GM12878 (cell line): Measurements from ENCODE around the gene ZNF48. TPM values are rescaled to one million over a fixed set of nuclear protein-coding genes. Genes with fewer than 3 reads are reported as not detected.

Experiments
- BCL3 ChIP-seq: IDR thresholded peaks from 2 replicates; pipeline ENCODE4 v1.6.1; 2011; ENCODE audit warnings: borderline replicate concordance, low read depth, mild to moderate bottlenecking, moderate library complexity, low read length; ENCODE audit not compliant: insufficient read depth, poor library complexity, severe bottlenecking
- CBFB ChIP-seq: IDR thresholded peaks from 2 replicates; pipeline ENCODE4 v1.6.1; 2016; ENCODE audit warnings: antibody characterized with exemption, low read depth
- CHD1 ChIP-seq: IDR thresholded peaks from 2 replicates; pipeline ENCODE4 v1.6.1; 2012; ENCODE audit warnings: low read depth, low read length, improper control_type of control experiment
- ETV6 ChIP-seq, 2 experiments: fragments of 450-650 bp in 1 of 2; IDR thresholded peaks in 1 of 2; conservative IDR thresholded peaks in 1 of 2; 2 replicates each; pipeline ENCODE4 v1.6.1; 2014; ENCODE audit warnings: antibody characterized with exemption in 1 of 2, borderline replicate concordance in 1 of 2, low read depth in 1 of 2, mild to moderate bottlenecking in 1 of 2, moderate library complexity in 1 of 2
- HCFC1 ChIP-seq: fragments of 150-350 bp; IDR thresholded peaks from 2 replicates; pipeline ENCODE4 v1.6.1; 2014; ENCODE audit warnings: low read length
- IKZF1 ChIP-seq: fragments of 450-650 bp; conservative IDR thresholded peaks from 2 replicates; pipeline ENCODE4 v1.6.1; 2017; ENCODE audit warnings: antibody characterized with exemption, mild to moderate bottlenecking
- MEF2B ChIP-seq: fragments of 450-650 bp; IDR thresholded peaks from 2 replicates; pipeline ENCODE4 v1.6.1; 2018; ENCODE audit warnings: mild to moderate bottlenecking, moderate library complexity; ENCODE audit not compliant: partially characterized antibody, poor library complexity, severe bottlenecking
- NBN ChIP-seq: fragments of 450-650 bp; IDR thresholded peaks from 2 replicates; pipeline ENCODE4 v1.6.1; 2016
- NFIC ChIP-seq: IDR thresholded peaks from 2 replicates; pipeline ENCODE4 v1.6.1; 2012; ENCODE audit warnings: low read depth, mild to moderate bottlenecking, inconsistent platforms, low read length, moderate library complexity
- PML ChIP-seq: IDR thresholded peaks from 2 replicates; pipeline ENCODE4 v1.6.1; 2012; ENCODE audit warnings: low read length, inconsistent platforms
- POU2F2 ChIP-seq: IDR thresholded peaks from 3 replicates; pipeline ENCODE4 v1.6.1; 2011; ENCODE audit warnings: low read depth, mild to moderate bottlenecking, low read length, borderline replicate concordance
- RFX5 ChIP-seq: IDR thresholded peaks from 2 replicates; pipeline ENCODE4 v1.6.1; 2011; ENCODE audit warnings: low read depth, low read length, improper control_type of control experiment
- ZBED1 ChIP-seq: IDR thresholded peaks from 2 replicates; pipeline ENCODE4 v1.6.1; 2016; ENCODE audit warnings: borderline replicate concordance
- ZBTB40 ChIP-seq: fragments of 450-650 bp; IDR thresholded peaks from 2 replicates; pipeline ENCODE4 v1.6.1; 2016; ENCODE audit warnings: mild to moderate bottlenecking, moderate library complexity, borderline replicate concordance
- ZNF24 ChIP-seq: fragments of 450-650 bp; IDR thresholded peaks from 2 replicates; pipeline ENCODE4 v1.6.1; 2017; ENCODE audit warnings: antibody characterized with exemption, mild to moderate bottlenecking
- polyA plus RNA-seq, 11 experiments: library from polyadenylated mRNA; depleted of rRNA in 4 of 11; unstranded in 6 of 11; stranded (reverse) in 5 of 11; fragments of >200 nt; fragmentation: Nextera tagmentation in 4 of 11; fragmentation: Illumina TruSeq in 1 of 11; extraction: Ambion mirVana in 4 of 11; extraction: Trizol in 1 of 11; gene quantifications; 1 replicate in 1 of 11; 2 replicates in 10 of 11; pipeline versions ENCODE4 v1.2.1 to v1.2.3, GENCODE V29; 2011 to 2016; ENCODE audit warnings: inconsistent platforms in 2 of 11, missing spikeins in 2 of 11, low read depth in 1 of 11
- total RNA-seq, 4 experiments: library from RNA; depleted of rRNA in 3 of 4; stranded (reverse); fragments of >200 nt in 3 of 4; fragmentation: Illumina TruSeq in 1 of 4; extraction: Trizol in 1 of 4; gene quantifications; 2 replicates each; pipeline versions ENCODE4 v1.2.1 to v1.2.3, GENCODE V29; 2013 to 2021
- TF ChIP-seq, protein P1 (sequence below): IDR thresholded peaks from 2 replicates; pipeline ENCODE4 v1.6.1; 2012; ENCODE audit warnings: improper control_type of control experiment, low read depth, low read length; ENCODE audit not compliant: insufficient replicate concordance

Gene ZNF48
- total and polyA plus RNA-seq, 10 of the 15 experiments (the other 5 are each of a cell fraction or from before 2014, with no cell fraction given): 0.14 to 12.0 (median 4.2) TPM

DNA sequence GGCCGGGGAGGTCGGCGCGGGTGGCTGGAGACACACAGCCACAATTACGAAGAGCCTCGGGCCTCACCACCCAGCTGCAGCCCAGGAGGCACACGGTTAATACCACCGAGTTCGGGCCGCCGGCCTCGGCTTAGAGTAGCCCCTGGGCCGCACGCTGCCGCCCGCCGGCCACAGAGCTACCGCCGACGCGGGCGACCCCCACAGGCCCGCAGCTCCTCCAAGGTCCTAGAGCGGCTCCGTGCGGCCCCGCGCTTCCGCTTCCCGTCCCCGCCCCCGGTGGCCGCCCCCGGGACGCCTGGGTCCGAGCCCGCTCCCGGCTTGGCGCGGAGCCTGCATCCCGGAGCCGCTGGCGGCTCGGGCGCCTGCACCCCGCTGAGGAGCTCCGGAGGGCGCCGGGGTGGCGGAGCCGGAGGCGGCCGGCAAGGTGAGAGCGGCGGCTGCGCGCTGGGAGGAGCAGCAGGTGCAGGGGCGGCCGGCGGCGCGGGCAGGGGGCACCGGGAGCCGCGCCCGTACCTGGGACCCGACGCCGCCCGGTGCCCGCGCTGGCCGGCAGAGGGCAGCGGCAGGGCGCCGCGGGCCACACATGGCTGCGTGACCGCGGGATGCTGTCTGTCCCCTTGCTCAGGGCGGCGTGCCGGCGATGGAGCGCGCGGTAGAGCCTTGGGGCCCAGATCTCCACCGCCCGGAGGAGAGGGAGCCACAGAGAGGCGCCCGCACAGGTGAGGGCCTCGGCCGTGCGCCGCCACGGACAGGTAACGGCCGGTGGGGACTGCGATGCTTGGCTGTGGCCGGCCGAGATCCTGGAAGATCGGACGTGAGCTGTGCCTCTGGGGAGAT is at the start of gene ZNF48 (continued):
- TF ChIP-seq ETV6 (conservative IDR thresholded peaks at IDR 0.05 in 1 of 2, IDR thresholded peaks at IDR 0.05 in 1 of 2; ENCODE audit: borderline replicate concordance in 1 of 2, low read depth in 1 of 2): no peak
- TF ChIP-seq, protein P1, sequence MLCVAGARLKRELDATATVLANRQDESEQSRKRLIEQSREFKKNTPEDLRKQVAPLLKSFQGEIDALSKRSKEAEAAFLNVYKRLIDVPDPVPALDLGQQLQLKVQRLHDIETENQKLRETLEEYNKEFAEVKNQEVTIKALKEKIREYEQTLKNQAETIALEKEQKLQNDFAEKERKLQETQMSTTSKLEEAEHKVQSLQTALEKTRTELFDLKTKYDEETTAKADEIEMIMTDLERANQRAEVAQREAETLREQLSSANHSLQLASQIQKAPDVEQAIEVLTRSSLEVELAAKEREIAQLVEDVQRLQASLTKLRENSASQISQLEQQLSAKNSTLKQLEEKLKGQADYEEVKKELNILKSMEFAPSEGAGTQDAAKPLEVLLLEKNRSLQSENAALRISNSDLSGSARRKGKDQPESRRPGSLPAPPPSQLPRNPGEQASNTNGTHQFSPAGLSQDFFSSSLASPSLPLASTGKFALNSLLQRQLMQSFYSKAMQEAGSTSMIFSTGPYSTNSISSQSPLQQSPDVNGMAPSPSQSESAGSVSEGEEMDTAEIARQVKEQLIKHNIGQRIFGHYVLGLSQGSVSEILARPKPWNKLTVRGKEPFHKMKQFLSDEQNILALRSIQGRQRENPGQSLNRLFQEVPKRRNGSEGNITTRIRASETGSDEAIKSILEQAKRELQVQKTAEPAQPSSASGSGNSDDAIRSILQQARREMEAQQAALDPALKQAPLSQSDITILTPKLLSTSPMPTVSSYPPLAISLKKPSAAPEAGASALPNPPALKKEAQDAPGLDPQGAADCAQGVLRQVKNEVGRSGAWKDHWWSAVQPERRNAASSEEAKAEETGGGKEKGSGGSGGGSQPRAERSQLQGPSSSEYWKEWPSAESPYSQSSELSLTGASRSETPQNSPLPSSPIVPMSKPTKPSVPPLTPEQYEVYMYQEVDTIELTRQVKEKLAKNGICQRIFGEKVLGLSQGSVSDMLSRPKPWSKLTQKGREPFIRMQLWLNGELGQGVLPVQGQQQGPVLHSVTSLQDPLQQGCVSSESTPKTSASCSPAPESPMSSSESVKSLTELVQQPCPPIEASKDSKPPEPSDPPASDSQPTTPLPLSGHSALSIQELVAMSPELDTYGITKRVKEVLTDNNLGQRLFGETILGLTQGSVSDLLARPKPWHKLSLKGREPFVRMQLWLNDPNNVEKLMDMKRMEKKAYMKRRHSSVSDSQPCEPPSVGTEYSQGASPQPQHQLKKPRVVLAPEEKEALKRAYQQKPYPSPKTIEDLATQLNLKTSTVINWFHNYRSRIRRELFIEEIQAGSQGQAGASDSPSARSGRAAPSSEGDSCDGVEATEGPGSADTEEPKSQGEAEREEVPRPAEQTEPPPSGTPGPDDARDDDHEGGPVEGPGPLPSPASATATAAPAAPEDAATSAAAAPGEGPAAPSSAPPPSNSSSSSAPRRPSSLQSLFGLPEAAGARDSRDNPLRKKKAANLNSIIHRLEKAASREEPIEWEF: no peak
- no peak for TF ChIP-seq CBFB
- TF ChIP-seq NBN: 0 out of 2 replicates have a peak, but pooled peaks have one; percentile 36
- TF ChIP-seq NFIC: no peak
- peak; percentile 67 for TF ChIP-seq HCFC1
- TF ChIP-seq ZBED1: no peak
- TF ChIP-seq RFX5: no peak
- peak; percentile 69 for TF ChIP-seq ZBTB40
- TF ChIP-seq BCL3: no peak
- no peak for TF ChIP-seq POU2F2
- TF ChIP-seq ZNF24: peak; percentile 62; the same call in 1 of the 2 replicates
- peak; percentile 94 for TF ChIP-seq IKZF1
- peak; percentile 73 for TF ChIP-seq MEF2B
- no peak for TF ChIP-seq PML
- no peak for TF ChIP-seq CHD1
